Pancreas (tissue), 10 donors: ENCODE measurements around the gene COL2A1. TPM values are rescaled to one million over a fixed set of nuclear protein-coding genes. Genes with fewer than 3 reads are reported as not detected.

Experiments
- ATAC-seq, 4 donors: fragments of 200-7000 bp; cut with Tn5 transposase; one replicate each; pipeline versions ENCODE4 v1.8.0 to v1.9.1; 2020; ENCODE audit warnings: mild to moderate bottlenecking in 4 of 4, moderate library complexity in 4 of 4
- DNase-seq, 6 donors: peaks; one replicate each; pipeline ENCODE4 v3.0.0-alpha.2; 2020
- FAIRE-seq: peaks from 2 replicates; lab custom pipeline; 2012; peaks lifted over from hg19 to GRCh38; lab: Jason Lieb, UNC
- H3K27ac ChIP-seq, 4 donors: fragments of 200-600 bp; sonication (generic); 1 replicate in 3 of 4; 2 replicates in 1 of 4; pipeline versions ENCODE4 v1.5.0 to v1.8.0; 2020
- H3K27me3 ChIP-seq, 4 donors: fragments of 200-600 bp; one replicate each; pipeline ENCODE4 v1.8.0; 2021
- H3K36me3 ChIP-seq, 3 donors: fragments of 200-600 bp; sonication (generic) in 1 of 3; one replicate each; pipeline versions ENCODE4 v1.5.0 to v1.8.0; 2020 to 2021
- H3K4me1 ChIP-seq, 3 donors: fragments of 200-600 bp; one replicate each; pipeline ENCODE4 v1.8.0; 2021
- H3K4me3 ChIP-seq, 4 donors: fragments of 200-600 bp; sonication (generic) in 2 of 4; one replicate each; pipeline versions ENCODE4 v1.5.0 to v1.8.0; 2020 to 2021
- H3K9me3 ChIP-seq, 4 donors: fragments of 200-600 bp; one replicate each; pipeline ENCODE4 v1.8.0; 2021
- WGBS, 2 donors: extraction: QIAGEN DNeasy Blood & Tissue Kit; methylation state at CpG; one replicate each; pipeline ENCODE4 v1.1.7; 2013; 5-methylcytosine and 5-hydroxymethylcytosine counted together
- intact Hi-C, 3 donors: fragments of 100-400 bp; cut with DNase I; formaldehyde crosslinking; loops; one replicate each; pipeline versions ENCODE4 v1.11.1 to v1.14.2; 2022
- polyA plus RNA-seq, 2 donors: library from polyadenylated mRNA; stranded (reverse); fragments of 200-250 nt; gene quantifications; one replicate each; pipeline ENCODE4 v1.2.3, GENCODE V29; 2013
- total RNA-seq, 6 donors: library from RNA; stranded (reverse); fragmentation: NEBNext Ultra II Directional in 4 of 6; extraction: Animal tissue kit (Norgen Biotek cat#: 25700) in 4 of 6; gene quantifications; one replicate each; pipeline versions ENCODE4 v1.2.1 to v1.2.4, GENCODE V29; 2021 to 2023
- TF ChIP-seq, protein P1 (sequence below), 4 donors: fragments of 200-600 bp; sonication (generic) in 3 of 4; IDR thresholded peaks; one replicate each; pipeline versions ENCODE4 v1.5.0 to v1.8.0; 2021; ENCODE audit warnings: antibody characterized with exemption in 4 of 4
- donor health status: healthy with polysubstance abuse.
- donor health status: DM: no; HTN: no; CAD: no; lungs with moderate emphysema.
- donor health status: DM: no; HTN: no; CAD: no.
- donor health status: control.
- donor health status: control.
- donor health status: Bipolar disorder and iron deficiency.
- donor health status: DM: yes; HTN: yes; CAD: no.
- donor health status: DM: no; HTN: no; CAD: no.
- donor health status: DM: no; HTN: no; CAD: no.
- donor health status: DM: yes; HTN: yes; CAD: no.

Gene COL2A1
- total and polyA plus RNA-seq, 8 donors, result 0.04 to 0.12 (median 0.06) TPM; not detected in 5

GRCh38 chr12:47975036-47975620, 29.1 kb downstream of the COL2A1 start:
- Histone ChIP-seq H3K9me3 (no peaks in the 10 kb centered on the region), H3K4me1 (no peaks in the 10 kb centered on the region), H3K36me3 (no peaks in the 10 kb centered on the region), H3K4me3 (no peak overlapping the region), H3K27ac (no peak overlapping the region), H3K27me3 (no peaks in the 10 kb centered on the region)
- DNase-seq (no peak), FAIRE-seq (no peak), ATAC-seq (no peak)
- TF ChIP-seq, protein P1, sequence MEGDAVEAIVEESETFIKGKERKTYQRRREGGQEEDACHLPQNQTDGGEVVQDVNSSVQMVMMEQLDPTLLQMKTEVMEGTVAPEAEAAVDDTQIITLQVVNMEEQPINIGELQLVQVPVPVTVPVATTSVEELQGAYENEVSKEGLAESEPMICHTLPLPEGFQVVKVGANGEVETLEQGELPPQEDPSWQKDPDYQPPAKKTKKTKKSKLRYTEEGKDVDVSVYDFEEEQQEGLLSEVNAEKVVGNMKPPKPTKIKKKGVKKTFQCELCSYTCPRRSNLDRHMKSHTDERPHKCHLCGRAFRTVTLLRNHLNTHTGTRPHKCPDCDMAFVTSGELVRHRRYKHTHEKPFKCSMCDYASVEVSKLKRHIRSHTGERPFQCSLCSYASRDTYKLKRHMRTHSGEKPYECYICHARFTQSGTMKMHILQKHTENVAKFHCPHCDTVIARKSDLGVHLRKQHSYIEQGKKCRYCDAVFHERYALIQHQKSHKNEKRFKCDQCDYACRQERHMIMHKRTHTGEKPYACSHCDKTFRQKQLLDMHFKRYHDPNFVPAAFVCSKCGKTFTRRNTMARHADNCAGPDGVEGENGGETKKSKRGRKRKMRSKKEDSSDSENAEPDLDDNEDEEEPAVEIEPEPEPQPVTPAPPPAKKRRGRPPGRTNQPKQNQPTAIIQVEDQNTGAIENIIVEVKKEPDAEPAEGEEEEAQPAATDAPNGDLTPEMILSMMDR (IDR thresholded peaks at IDR 0.05), result no peak
- WGBS, 2 donors, result 86 to 89% methylated on average over 16 of the region's 16 CpGs
- intact Hi-C loops, result no loop called here

DNA sequence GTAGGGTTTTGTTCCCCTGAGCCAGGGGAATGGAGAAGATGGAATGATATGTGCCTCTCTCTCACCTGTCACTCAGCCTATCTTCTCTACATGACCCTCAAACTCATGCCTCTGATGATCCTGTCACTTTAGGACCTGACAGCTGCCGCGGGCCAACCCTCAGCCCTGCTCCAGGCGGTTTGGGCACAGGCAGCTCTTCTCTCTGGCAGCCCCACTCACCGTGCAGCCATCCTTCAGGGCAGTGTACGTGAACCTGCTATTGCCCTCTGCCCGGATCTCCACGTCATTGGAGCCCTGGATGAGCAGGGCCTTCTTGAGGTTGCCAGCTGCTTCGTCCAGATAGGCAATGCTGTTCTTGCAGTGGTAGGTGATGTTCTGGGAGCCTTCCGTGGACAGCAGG, 30.4 kb downstream of the COL2A1 start:
- no peaks in the 10 kb centered on the region for H3K27me3 ChIP-seq
- H3K9me3 ChIP-seq, result no peaks in the 10 kb centered on the region
- TF ChIP-seq, protein P1 (IDR thresholded peaks at IDR 0.05), result no peak
- no peak for ATAC-seq
- no peak for FAIRE-seq
- 82 to 86% methylated on average over 9 of the region's 9 CpGs for WGBS, 2 donors
- H3K36me3 ChIP-seq, result no peaks in the 10 kb centered on the region
- no peak overlapping the region for H3K4me3 ChIP-seq
- intact Hi-C loops, result no loop called here
- DNase-seq, result no peak
- H3K4me1 ChIP-seq, result no peaks in the 10 kb centered on the region
- no peak overlapping the region for H3K27ac ChIP-seq

DNA sequence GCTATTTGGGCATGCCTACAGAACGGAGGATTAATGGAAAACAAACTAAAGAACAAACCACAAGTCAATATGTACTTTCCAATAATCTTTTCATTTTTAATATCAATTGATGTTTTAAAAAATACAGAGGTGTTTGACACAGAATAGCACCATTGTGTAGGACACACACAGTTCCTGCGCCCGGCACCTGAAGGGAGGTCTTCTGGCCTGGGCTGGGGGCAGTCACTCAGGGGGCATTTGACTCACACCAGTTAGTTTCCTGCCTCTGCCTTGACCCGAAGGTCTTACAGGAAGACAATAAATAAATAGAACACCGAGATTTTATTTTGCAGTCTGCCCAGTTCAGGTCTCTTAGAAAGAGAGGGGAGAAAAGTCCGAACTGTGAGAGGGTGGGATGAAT, 31.4 kb downstream of the COL2A1 start:
- FAIRE-seq, result no peak
- H3K27ac ChIP-seq, result no peak overlapping the region
- H3K9me3 ChIP-seq, result no peaks in the 10 kb centered on the region
- intact Hi-C loops, result no loop called here
- no peak overlapping the region for H3K4me3 ChIP-seq
- no peak for ATAC-seq
- no peak for DNase-seq
- H3K4me1 ChIP-seq, result no peaks in the 10 kb centered on the region
- peaks cover 0 to 8% (median 0%) of the 10 kb centered on the region in 3 donors for H3K36me3 ChIP-seq
- TF ChIP-seq, protein P1 (IDR thresholded peaks at IDR 0.05), result no peak
- WGBS, 2 donors, result 70 to 72% methylated on average over 6 of the region's 6 CpGs
- H3K27me3 ChIP-seq, result no peaks in the 10 kb centered on the region

- TF ChIP-seq, protein P1 (IDR thresholded peaks at IDR 0.05), result no peak
- no peaks in the 10 kb centered on the region for H3K9me3 ChIP-seq
- DNase-seq, result no peak
- H3K4me1 ChIP-seq, result no peaks in the 10 kb centered on the region
- no peak for FAIRE-seq
- ATAC-seq, result no peak
- WGBS, 2 donors, result 89 to 91% methylated on average over 7 of the region's 7 CpGs
- intact Hi-C loops, result no loop called here
- no peak overlapping the region for H3K4me3 ChIP-seq
- H3K27me3 ChIP-seq, result no peaks in the 10 kb centered on the region
- H3K27ac ChIP-seq, result no peak overlapping the region
- H3K36me3 ChIP-seq, result peaks cover 0 to 10% (median 0%) of the 10 kb centered on the region in 3 donors
Measured at GRCh38 chr12:47970843-47971242, 33.4 kb downstream of the COL2A1 start.

DNA sequence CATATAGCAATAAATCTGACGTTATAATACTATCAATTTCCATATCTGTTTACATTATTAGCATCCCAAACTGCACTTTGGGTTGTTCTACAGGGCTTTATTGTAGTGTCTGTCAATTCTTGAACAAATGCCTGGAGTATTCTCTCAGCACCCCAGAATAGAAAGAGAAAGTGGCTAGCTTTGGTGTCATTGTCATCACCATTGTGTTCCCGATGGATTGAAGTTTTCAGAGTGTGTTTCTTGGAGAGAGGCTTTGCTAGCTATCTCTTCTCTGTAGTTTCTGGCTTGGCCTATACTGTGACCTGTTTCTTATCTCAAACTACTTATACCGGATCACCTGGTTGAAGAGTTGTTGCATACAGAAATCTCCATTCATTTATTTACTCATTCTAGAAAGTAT, 34.4 kb downstream of the COL2A1 start:
- DNase-seq, result no peak
- TF ChIP-seq, protein P1 (IDR thresholded peaks at IDR 0.05), result no peak
- intact Hi-C loops, result no loop called here
- FAIRE-seq, result no peak
- H3K36me3 ChIP-seq, result peaks cover 0 to 10% (median 0%) of the 10 kb centered on the region in 3 donors
- ATAC-seq, result no peak
- no peak overlapping the region for H3K27ac ChIP-seq
- H3K4me1 ChIP-seq, result no peaks in the 10 kb centered on the region
- no peaks in the 10 kb centered on the region for H3K27me3 ChIP-seq
- WGBS, 2 donors, result 59 to 63% methylated on average over 3 of the region's 3 CpGs
- no peaks in the 10 kb centered on the region for H3K9me3 ChIP-seq
- H3K4me3 ChIP-seq, result no peak overlapping the region
